BJ (cell line): ENCODE data around the gene ZFYVE27. TPM values are rescaled to one million over a fixed set of nuclear protein-coding genes. Genes with fewer than 3 reads are reported as not detected.

Experiments
- CTCF ChIA-PET: fragments of 350-600 bp; formaldehyde crosslinking; extraction: SDS; loops from one replicate; lab custom pipeline; 2021; ENCODE audit warnings: antibody characterized with exemption, inconsistent platforms; lab: Yijun Ruan, JAX
- POLR2A ChIA-PET: fragments of 300-600 bp; sonication (Branson Sonifier 250); formaldehyde crosslinking; extraction: SDS; loops from one replicate; lab custom pipeline; 2021; ENCODE audit warnings: antibody characterized with exemption; lab: Charles Lee
- DNase-seq: peaks from one replicate; pipeline ENCODE4 v3.0.0-alpha.2; 2011; ENCODE audit warnings: low read depth
- H3K27me3 ChIP-seq: 2 replicates; pipeline ENCODE4 v1.6.0; 2011; ENCODE audit warnings: low read length; ENCODE audit not compliant: control insufficient read depth, insufficient read depth
- H3K36me3 ChIP-seq: 2 replicates; pipeline ENCODE4 v1.5.1; 2011; ENCODE audit warnings: low read length; ENCODE audit not compliant: control insufficient read depth, insufficient read depth
- H3K4me3 ChIP-seq: 2 replicates; pipeline ENCODE4 v1.5.1; 2011; ENCODE audit warnings: low read depth, mild to moderate bottlenecking, control low read depth, low read length
- CTCF ChIP-seq: IDR thresholded peaks from 2 replicates; pipeline ENCODE4 v1.5.1; 2011; ENCODE audit warnings: low read depth, mild to moderate bottlenecking, control low read depth, inconsistent platforms, low read length, moderate library complexity; ENCODE audit not compliant: insufficient read depth
- polyA plus RNA-seq: library from polyadenylated mRNA; depleted of rRNA; stranded (reverse); fragments of >200 nt; gene quantifications from 2 replicates; pipeline ENCODE4 v1.2.3, GENCODE V29; 2011

Gene ZFYVE27
- polyA plus RNA-seq, 1 experiment: 22.9 TPM

DNA sequence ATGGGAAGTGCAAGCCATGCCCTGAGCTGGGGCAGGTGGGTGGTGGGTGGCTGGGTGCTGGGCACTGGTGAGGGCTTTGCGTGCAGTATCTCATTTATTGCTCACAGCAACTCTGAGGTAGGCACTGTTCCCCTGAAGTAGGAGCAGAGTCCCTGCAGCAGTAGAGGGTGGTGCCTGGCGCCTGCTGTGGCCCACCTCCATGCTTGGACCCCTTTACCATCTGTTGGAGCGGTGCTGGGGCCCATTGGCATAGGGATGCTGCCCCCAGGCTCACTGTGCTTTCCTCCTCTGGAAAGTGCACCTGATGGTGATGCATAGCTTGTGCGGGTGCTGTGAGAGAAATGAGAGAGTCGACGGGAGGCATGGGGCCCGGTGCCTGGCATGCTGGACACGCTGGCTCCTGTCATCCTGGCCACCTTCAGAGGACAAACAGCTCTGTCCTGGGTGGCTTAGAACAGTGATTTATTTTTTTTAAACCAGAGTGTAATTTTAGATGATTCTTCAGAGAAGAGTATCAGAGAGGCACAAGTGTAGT is 24.5 kb downstream of the ZFYVE27 start:
- CTCF ChIA-PET: interaction anchor here (0.6 to 3.4 kb wide), 6 partner anchors 10 to 308 kb away, joined by 3 to 12 read pairs (median 5); no protein-coding TSS in a partner anchor
- H3K4me3 ChIP-seq: no peak overlapping the region
- H3K36me3 ChIP-seq: peaks cover 26% of the 10 kb centered on the region
- no peaks in the 10 kb centered on the region for H3K27me3 ChIP-seq
- POLR2A ChIA-PET: no interaction called here
- no peak for TF ChIP-seq CTCF
- DNase-seq: no peak

DNA sequence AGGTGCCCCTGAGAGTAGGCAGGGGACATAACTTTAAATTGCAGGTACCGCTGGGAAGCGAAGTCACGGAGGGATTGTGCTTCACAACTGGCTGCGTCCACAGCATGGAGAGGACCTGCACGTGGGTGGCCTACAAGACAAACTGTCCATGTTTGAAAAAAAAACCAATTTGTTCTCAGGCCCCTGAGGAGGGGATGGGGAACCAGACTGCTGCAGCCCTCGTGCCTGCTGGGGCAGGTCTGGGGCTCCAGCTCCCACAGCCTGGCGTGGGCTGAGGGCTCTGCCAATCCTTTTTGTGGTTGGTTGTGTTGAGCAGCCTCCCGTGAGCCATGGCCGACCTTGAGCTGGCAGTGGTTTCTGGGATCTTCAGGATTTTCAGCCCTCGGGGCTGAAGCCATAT is 25.1 kb downstream of the ZFYVE27 start:
- ChIA-PET POLR2A (no interaction called here), CTCF (interaction anchor here (0.6 to 3.4 kb wide), 9 partner anchors 10 to 279 kb away, joined by 3 to 12 read pairs (median 4); no protein-coding TSS in a partner anchor)

GRCh38 chr10:97762816-97763215 is 25.9 kb downstream of the ZFYVE27 start:
- Histone ChIP-seq H3K4me3 (no peak overlapping the region), H3K27me3 (no peaks in the 10 kb centered on the region; the same call in 1 of the 2 replicates), H3K36me3 (peaks cover 17% of the 10 kb centered on the region)
- CTCF ChIA-PET: interaction anchor here (0.8 to 3.4 kb wide), 8 partner anchors 10 to 278 kb away, joined by 3 to 12 read pairs (median 4); no protein-coding TSS in a partner anchor
- TF ChIP-seq CTCF: no peak
- POLR2A ChIA-PET: no interaction called here
- DNase-seq: no peak

More for the DNA sequence above, 25.1 kb downstream of the ZFYVE27 start:
- H3K36me3 ChIP-seq: peaks cover 23% of the 10 kb centered on the region
- TF ChIP-seq CTCF: no peak
- no peaks in the 10 kb centered on the region for H3K27me3 ChIP-seq
- H3K4me3 ChIP-seq: no peak overlapping the region
- DNase-seq: no peak

GRCh38 chr10:97763411-97763810 is 26.5 kb downstream of the ZFYVE27 start:
- Histone ChIP-seq H3K4me3 (no peak overlapping the region), H3K36me3 (peaks cover 17% of the 10 kb centered on the region), H3K27me3 (no peaks in the 10 kb centered on the region; the same call in 1 of the 2 replicates)
- DNase-seq: no peak
- CTCF ChIA-PET: interaction anchor here (0.8 to 3.4 kb wide), 6 partner anchors 9 to 278 kb away, joined by 3 to 12 read pairs (median 5); no protein-coding TSS in a partner anchor
- POLR2A ChIA-PET: no interaction called here
- no peak for TF ChIP-seq CTCF

DNA sequence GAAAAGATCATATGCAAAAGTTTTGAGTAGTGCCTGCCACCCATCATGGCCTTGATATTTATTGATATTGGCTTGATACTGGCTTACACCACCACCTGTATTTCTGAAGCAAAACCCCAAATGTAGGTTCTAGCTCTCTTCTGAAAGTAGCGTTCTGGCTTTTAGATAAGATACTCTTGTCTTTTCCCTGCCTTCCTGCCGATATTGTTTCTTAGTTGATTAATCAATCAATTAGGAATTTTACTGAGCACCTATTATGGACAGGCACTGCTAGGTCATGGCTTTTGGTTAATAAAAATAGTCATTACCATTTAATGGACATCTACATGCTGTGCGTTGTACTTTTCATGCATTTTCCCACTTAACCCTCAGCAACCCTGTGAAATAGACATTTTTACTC is 27.0 kb downstream of the ZFYVE27 start:
- Histone ChIP-seq H3K4me3 (no peak overlapping the region), H3K27me3 (no peaks in the 10 kb centered on the region; the same call in 1 of the 2 replicates), H3K36me3 (peaks cover 17% of the 10 kb centered on the region)
- CTCF ChIA-PET: interaction anchor here (1.4 to 3.4 kb wide), 4 partner anchors 8 to 277 kb away, joined by 3 to 12 read pairs (median 6); no protein-coding TSS in a partner anchor
- no peak for TF ChIP-seq CTCF
- no peak for DNase-seq
- POLR2A ChIA-PET: no interaction called here
